GM10266 (cell line): Measurements from ENCODE around the gene SLC38A4.

Source experiments
- DNase-seq: peaks from one replicate; pipeline ENCODE4 v3.0.0; 2012; ENCODE audit errors: extremely low spot score
- CTCF ChIP-seq: IDR thresholded peaks from 2 replicates; pipeline ENCODE4 v1.5.1; 2012; ENCODE audit warnings: mild to moderate bottlenecking, low read depth; ENCODE audit not compliant: control insufficient read depth, insufficient read depth; ENCODE audit errors: missing control alignments

Gene SLC38A4

GRCh38 chr12:46717159-46717558, 108.6 kb downstream of the SLC38A4 start:
- no peak for TF ChIP-seq CTCF
- no peak for DNase-seq
